Stimulated activated CD4-positive, alpha-beta T cell treated with anti-CD3 and anti-CD28 coated beads, Interleukin-12 subunit alpha, Interleukin-12 subunit beta, amount 100 ng/mL, for 4 hours (primary cell): Measurements from ENCODE around the gene SERTAD4.

Experiments
- DNase-seq: peaks from one replicate; pipeline ENCODE4 v3.0.0-alpha.2; 2020

The SERTAD4 gene

GRCh38 chr1:210233495-210234328 is 1.1 kb downstream of the SERTAD4 start:
- no peak for DNase-seq

- no peak for DNase-seq
These were observed 1.7 kb downstream of the SERTAD4 start for GRCh38 chr1:210234329-210234757.

- DNase-seq = no peak
These were observed 2.9 kb downstream of the SERTAD4 start for GRCh38 chr1:210235363-210236053.

- no peak for DNase-seq
These were observed 3.8 kb downstream of the SERTAD4 start for GRCh38 chr1:210236386-210236839.

GRCh38 chr1:210236840-210237409 is 4.3 kb downstream of the SERTAD4 start:
- DNase-seq = no peak

- DNase-seq = no peak
These were observed 4.9 kb downstream of the SERTAD4 start for GRCh38 chr1:210237479-210237878.

GRCh38 chr1:210237981-210238380 is 5.4 kb downstream of the SERTAD4 start:
- no peak for DNase-seq

GRCh38 chr1:210239349-210240111 is 6.9 kb downstream of the SERTAD4 start:
- DNase-seq = no peak

GRCh38 chr1:210241121-210241520 is 8.5 kb downstream of the SERTAD4 start:
- DNase-seq = no peak

GRCh38 chr1:210244746-210245367 is 12.3 kb downstream of the SERTAD4 start:
- DNase-seq = no peak

- DNase-seq = no peak
These were observed 13.9 kb downstream of the SERTAD4 start for GRCh38 chr1:210246447-210246846.

GRCh38 chr1:210248341-210248740 is 15.7 kb downstream of the SERTAD4 start:
- DNase-seq = no peak

GRCh38 chr1:210250665-210250997 is 18.0 kb downstream of the SERTAD4 start:
- DNase-seq = no peak

GRCh38 chr1:210250998-210251679 is 18.5 kb downstream of the SERTAD4 start:
- no peak for DNase-seq

GRCh38 chr1:210251680-210252490 is 19.3 kb downstream of the SERTAD4 start:
- DNase-seq = no peak

GRCh38 chr1:210252621-210253051 is 20.0 kb downstream of the SERTAD4 start:
- DNase-seq = no peak

GRCh38 chr1:210254298-210254697 is 21.7 kb downstream of the SERTAD4 start:
- no peak for DNase-seq

GRCh38 chr1:210257698-210258529 is 25.3 kb downstream of the SERTAD4 start:
- DNase-seq = no peak

GRCh38 chr1:210259561-210259960 is 27.0 kb downstream of the SERTAD4 start:
- no peak for DNase-seq

- DNase-seq = no peak
These were observed 27.5 kb downstream of the SERTAD4 start for GRCh38 chr1:210260096-210260495.
